Smooth muscle cell (in vitro differentiated cells): ENCODE data around the gene MMP23B. TPM values are rescaled to one million over a fixed set of nuclear protein-coding genes. Genes with fewer than 3 reads are reported as not detected.

Source experiments
- DNase-seq: peaks from one replicate; lab custom pipeline; 2025; ENCODE audit not compliant: unreplicated experiment; lab: John Stamatoyannopoulos, UW
- H2AFZ ChIP-seq: fragments of 200-600 bp; sonication (generic); 2 replicates; pipeline ENCODE4 v1.6.0; 2016; ENCODE audit warnings: antibody characterized with exemption, low read depth, mild to moderate bottlenecking
- H3F3A ChIP-seq: fragments of 200-600 bp; sonication (generic); 2 replicates; pipeline ENCODE4 v1.6.0; 2017; ENCODE audit warnings: antibody characterized with exemption, low read depth
- H3K27ac ChIP-seq: fragments of 200-600 bp; sonication (generic); 2 replicates; pipeline ENCODE4 v1.5.1; 2016; ENCODE audit warnings: low read depth, mild to moderate bottlenecking
- H3K27me3 ChIP-seq: fragments of 200-600 bp; sonication (generic); 2 replicates; pipeline ENCODE4 v1.6.1; 2016; ENCODE audit warnings: low read depth, mild to moderate bottlenecking
- H3K36me3 ChIP-seq: fragments of 200-600 bp; sonication (generic); 2 replicates; pipeline ENCODE4 v1.5.1; 2016; ENCODE audit warnings: low read depth
- H3K4me1 ChIP-seq: fragments of 200-600 bp; sonication (generic); 2 replicates; pipeline ENCODE4 v1.5.1; 2016; ENCODE audit warnings: low read depth
- H3K4me2 ChIP-seq: fragments of 200-600 bp; sonication (generic); 2 replicates; pipeline ENCODE4 v1.6.0; 2016; ENCODE audit warnings: mild to moderate bottlenecking
- H3K4me3 ChIP-seq: fragments of 200-600 bp; sonication (generic); 2 replicates; pipeline ENCODE4 v1.5.1; 2016; ENCODE audit warnings: mild to moderate bottlenecking
- H3K79me2 ChIP-seq: fragments of 200-600 bp; sonication (generic); 2 replicates; pipeline ENCODE4 v1.6.0; 2016; ENCODE audit warnings: low read depth, mild to moderate bottlenecking
- H3K9ac ChIP-seq: fragments of 200-600 bp; sonication (generic); 2 replicates; pipeline ENCODE4 v1.6.0; 2016; ENCODE audit warnings: low read depth
- H3K9me3 ChIP-seq: fragments of 200-600 bp; sonication (generic); replicated peaks from 2 replicates; pipeline ENCODE4 v1.5.1; 2016; ENCODE audit warnings: low read depth
- H4K20me1 ChIP-seq: fragments of 200-600 bp; sonication (generic); 2 replicates; pipeline ENCODE4 v1.6.0; 2016; ENCODE audit warnings: low read depth
- WGBS: methylation state at CpG from one replicate; pipeline ENCODE4 v1.1.7; 2016; ENCODE audit warnings: low lambda C conversion rate; 5-methylcytosine and 5-hydroxymethylcytosine counted together
- polyA plus RNA-seq: library from polyadenylated mRNA; unstranded; fragments of >200 nt; fragmentation: Nextera tagmentation; extraction: Ambion mirVana; gene quantifications from 2 replicates; pipeline ENCODE4 v1.2.1, GENCODE V29; 2016
- total RNA-seq: library from RNA; depleted of rRNA; stranded (reverse); fragments of >200 nt; gene quantifications from 2 replicates; pipeline ENCODE4 v1.2.3, GENCODE V29; 2014
- TF ChIP-seq, protein P1 (sequence below): fragments of 200-600 bp; sonication (generic); IDR thresholded peaks from 2 replicates; pipeline ENCODE4 v1.5.1; 2017; ENCODE audit warnings: borderline replicate concordance, mild to moderate bottlenecking, antibody characterized with exemption; ENCODE audit not compliant: insufficient read depth, poor library complexity, severe bottlenecking

MMP23B gene
- total and polyA plus RNA-seq, 2 experiments from 2014 or later = 81.7 to 218 TPM

DNA sequence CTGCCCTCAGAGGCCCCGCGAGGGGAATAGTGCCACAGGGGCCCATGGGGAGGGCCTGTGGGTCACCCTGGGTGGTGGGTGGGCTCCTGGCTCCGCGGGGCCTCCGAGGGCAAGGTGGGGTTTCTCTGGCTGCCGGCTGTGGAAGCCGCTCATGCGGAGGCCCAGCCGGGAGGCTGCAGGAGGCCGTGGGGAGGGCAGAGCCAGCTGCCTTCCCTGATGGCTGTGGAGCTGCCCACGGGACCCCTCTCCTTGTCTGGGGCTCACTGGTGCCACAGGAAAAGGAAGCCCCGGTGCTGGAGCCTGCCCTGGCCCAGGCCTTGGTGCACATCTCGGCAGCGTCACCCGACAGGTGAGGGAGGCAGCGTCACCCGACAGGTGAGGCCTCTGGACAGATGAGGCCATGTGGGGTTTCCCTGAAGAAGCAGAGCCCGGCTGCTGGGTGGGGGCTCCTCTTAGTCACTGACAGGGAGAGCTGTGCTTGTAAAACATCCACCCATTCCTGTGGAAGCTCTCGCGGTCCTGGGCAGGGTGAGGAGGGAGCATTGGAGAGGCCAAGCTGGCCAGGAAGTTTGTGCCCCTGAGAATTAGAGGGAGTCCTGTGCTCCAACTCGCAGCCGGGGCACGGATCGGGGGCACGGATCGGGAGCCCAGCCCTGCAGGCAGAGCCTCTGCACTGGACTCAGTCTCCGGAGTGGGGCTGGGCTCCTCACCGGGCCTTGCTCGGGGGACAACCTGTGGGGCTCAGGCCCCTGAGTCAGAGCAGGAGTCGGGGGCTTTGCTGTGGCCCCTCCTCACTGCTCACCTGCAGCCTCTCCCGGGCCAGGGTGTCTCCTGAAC, 10.6 kb upstream of the MMP23B start:
- H3K9me3 ChIP-seq = no peaks in the 10 kb centered on the region
- H2AFZ ChIP-seq = no peak overlapping the region
- TF ChIP-seq, protein P1, sequence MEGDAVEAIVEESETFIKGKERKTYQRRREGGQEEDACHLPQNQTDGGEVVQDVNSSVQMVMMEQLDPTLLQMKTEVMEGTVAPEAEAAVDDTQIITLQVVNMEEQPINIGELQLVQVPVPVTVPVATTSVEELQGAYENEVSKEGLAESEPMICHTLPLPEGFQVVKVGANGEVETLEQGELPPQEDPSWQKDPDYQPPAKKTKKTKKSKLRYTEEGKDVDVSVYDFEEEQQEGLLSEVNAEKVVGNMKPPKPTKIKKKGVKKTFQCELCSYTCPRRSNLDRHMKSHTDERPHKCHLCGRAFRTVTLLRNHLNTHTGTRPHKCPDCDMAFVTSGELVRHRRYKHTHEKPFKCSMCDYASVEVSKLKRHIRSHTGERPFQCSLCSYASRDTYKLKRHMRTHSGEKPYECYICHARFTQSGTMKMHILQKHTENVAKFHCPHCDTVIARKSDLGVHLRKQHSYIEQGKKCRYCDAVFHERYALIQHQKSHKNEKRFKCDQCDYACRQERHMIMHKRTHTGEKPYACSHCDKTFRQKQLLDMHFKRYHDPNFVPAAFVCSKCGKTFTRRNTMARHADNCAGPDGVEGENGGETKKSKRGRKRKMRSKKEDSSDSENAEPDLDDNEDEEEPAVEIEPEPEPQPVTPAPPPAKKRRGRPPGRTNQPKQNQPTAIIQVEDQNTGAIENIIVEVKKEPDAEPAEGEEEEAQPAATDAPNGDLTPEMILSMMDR = no peak

DNA sequence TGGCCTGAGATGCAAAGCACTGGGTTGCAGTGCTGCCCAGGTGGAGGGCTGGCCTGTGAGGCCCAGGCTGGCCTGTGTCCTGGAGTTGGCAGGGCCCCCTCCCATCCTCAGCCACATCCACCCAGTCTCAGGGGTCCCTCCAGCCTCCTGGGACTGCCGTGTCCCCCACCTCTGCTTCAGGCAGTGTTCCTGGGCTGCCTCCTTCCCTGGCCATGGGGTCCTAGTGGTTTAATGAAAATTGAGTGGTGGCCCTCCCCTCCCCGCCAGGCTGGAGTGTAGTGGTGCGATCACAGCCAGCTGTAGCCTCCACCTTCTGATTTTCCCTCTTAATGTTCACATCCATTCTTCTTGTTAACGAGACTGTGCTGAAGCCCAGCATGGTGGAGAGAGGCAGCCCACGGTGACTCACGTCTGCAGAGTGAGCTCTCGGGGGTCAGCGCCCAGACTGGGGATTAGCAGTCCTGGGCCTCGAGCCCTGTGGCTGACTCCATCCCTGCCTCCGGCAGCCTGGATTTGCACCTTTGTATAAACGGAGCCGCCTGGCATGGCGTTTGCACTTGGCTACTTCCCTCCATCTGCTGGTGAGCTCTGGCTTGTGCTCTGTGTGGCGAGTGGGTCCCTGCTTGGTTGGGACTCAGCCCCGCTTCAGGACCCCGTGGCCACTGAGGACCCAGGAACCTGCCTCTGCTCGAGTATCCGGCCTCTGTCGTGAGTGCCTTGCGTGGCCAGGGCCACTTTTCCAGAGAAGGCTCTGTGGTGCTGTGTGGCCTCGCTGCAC, 9.8 kb upstream of the MMP23B start:
- Histone ChIP-seq H3K4me1 (peaks cover 8% of the 10 kb centered on the region), H3K36me3 (no peaks in the 10 kb centered on the region), H4K20me1 (peaks cover 76% of the 10 kb centered on the region), H3K4me2 (peak overlapping the region; percentile 74), H3K9ac (no peak overlapping the region), H3K9me3 (no peaks in the 10 kb centered on the region), H2AFZ (no peak overlapping the region), H3K4me3 (no peak overlapping the region), H3K79me2 (peaks cover 22% of the 10 kb centered on the region), H3F3A (peaks cover 3% of the 10 kb centered on the region), H3K27ac (peak overlapping the region; percentile 78), H3K27me3 (no peaks in the 10 kb centered on the region)
- DNase-seq = no peak
- 53% methylated on average over 21 of the region's 21 CpGs for WGBS
- TF ChIP-seq, protein P1 = no peak

More for the DNA sequence above, 10.6 kb upstream of the MMP23B start:
- peaks cover 16% of the 10 kb centered on the region for H3K4me1 ChIP-seq
- H3K9ac ChIP-seq = no peak overlapping the region
- H3K36me3 ChIP-seq = no peaks in the 10 kb centered on the region
- H3K4me2 ChIP-seq = peak overlapping the region; percentile 74
- 86% methylated on average over 23 of the region's 31 CpGs for WGBS
- peaks cover 85% of the 10 kb centered on the region for H4K20me1 ChIP-seq
- no peak overlapping the region for H3K4me3 ChIP-seq
- peak overlapping the region; percentile 78 for H3K27ac ChIP-seq
- H3K79me2 ChIP-seq = peaks cover 29% of the 10 kb centered on the region
- no peaks in the 10 kb centered on the region for H3K27me3 ChIP-seq
- peaks cover 3% of the 10 kb centered on the region for H3F3A ChIP-seq
- DNase-seq = no peak

DNA sequence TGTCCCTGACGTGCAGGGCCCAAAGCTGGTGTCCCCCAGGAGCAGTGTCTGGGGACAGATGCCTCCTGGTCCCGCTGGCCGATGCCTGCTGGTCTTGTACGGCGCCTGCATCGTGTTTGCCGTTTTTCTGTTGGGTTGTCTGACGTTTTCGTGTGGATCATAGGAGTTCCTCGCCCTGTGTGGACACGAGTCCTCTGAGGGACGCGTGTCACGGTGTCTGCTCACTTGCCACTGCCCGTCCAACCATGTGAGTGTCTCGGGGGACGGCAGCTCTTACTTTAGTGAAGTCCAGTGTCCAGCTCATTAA, 9.2 kb upstream of the MMP23B start:
- Histone ChIP-seq H4K20me1 (peaks cover 73% of the 10 kb centered on the region), H3K4me3 (no peak overlapping the region), H3K9ac (no peak overlapping the region), H3K4me2 (no peak overlapping the region), H3K27ac (peak overlapping the region; percentile 27), H3K79me2 (peaks cover 16% of the 10 kb centered on the region), H3K9me3 (no peaks in the 10 kb centered on the region), H3K36me3 (no peaks in the 10 kb centered on the region), H3F3A (peaks cover 3% of the 10 kb centered on the region), H3K27me3 (no peaks in the 10 kb centered on the region), H3K4me1 (peaks cover 8% of the 10 kb centered on the region), H2AFZ (no peak overlapping the region)
- DNase-seq = no peak
- 96% methylated on average over 17 of the region's 17 CpGs for WGBS
- TF ChIP-seq, protein P1 = no peak
